Neuronal stem cell (in vitro differentiated cells): Measurements from ENCODE around the gene SCAF4. TPM values are rescaled to one million over a fixed set of nuclear protein-coding genes. Genes with fewer than 3 reads are reported as not detected.

Experiments
- DNase-seq: peaks from one replicate; pipeline ENCODE4 v3.0.0-alpha.2; 2013; ENCODE audit warnings: low spot score
- H2AFZ ChIP-seq: one replicate; pipeline ENCODE4 v1.6.1; 2013; ENCODE audit warnings: mild to moderate bottlenecking, low read length, inconsistent platforms
- H2AK5ac ChIP-seq: 2 replicates; pipeline ENCODE4 v1.6.1; 2013; ENCODE audit warnings: low read depth, mild to moderate bottlenecking, inconsistent platforms, low read length, moderate library complexity, mixed read lengths
- H2BK120ac ChIP-seq: 2 replicates; pipeline ENCODE4 v1.6.1; 2013; ENCODE audit warnings: low read depth, mild to moderate bottlenecking, inconsistent platforms, low read length, moderate library complexity, mixed read lengths
- H2BK12ac ChIP-seq: one replicate; pipeline ENCODE4 v1.6.1; 2013; ENCODE audit warnings: low read length, inconsistent platforms
- H2BK15ac ChIP-seq: 2 replicates; pipeline ENCODE4 v1.6.1; 2013; ENCODE audit warnings: mild to moderate bottlenecking, low read length, inconsistent platforms, mixed read lengths
- H2BK5ac ChIP-seq: one replicate; pipeline ENCODE4 v1.6.1; 2013; ENCODE audit warnings: inconsistent platforms, mild to moderate bottlenecking, low read length, moderate library complexity
- H3K14ac ChIP-seq: one replicate; pipeline ENCODE4 v1.6.1; 2013; ENCODE audit warnings: low read length, inconsistent platforms
- H3K18ac ChIP-seq: 2 replicates; pipeline ENCODE4 v1.6.1; 2013; ENCODE audit warnings: low read length, inconsistent platforms
- H3K23ac ChIP-seq: 2 replicates; pipeline ENCODE4 v1.6.1; 2013; ENCODE audit warnings: low read depth, mild to moderate bottlenecking, mixed read lengths, low read length, inconsistent platforms; ENCODE audit not compliant: poor library complexity
- H3K27ac ChIP-seq: replicated peaks from 3 replicates; pipeline ENCODE4 v1.5.1; 2013; ENCODE audit warnings: low read length, inconsistent platforms
- H3K27me3 ChIP-seq, 3 experiments: 2 replicates each; pipeline ENCODE4 v1.6.1; 2013; ENCODE audit warnings: low read length in 3 of 3, mild to moderate bottlenecking in 2 of 3, inconsistent platforms in 1 of 3, low read depth in 1 of 3, mixed read lengths in 1 of 3, moderate library complexity in 1 of 3; ENCODE audit not compliant: control insufficient read depth in 3 of 3, insufficient read depth in 3 of 3
- H3K36me3 ChIP-seq, 2 donors: replicated peaks in 1 of 2; 2 replicates each; pipeline ENCODE4 v1.6.1; 2013; ENCODE audit warnings: low read length in 2 of 2; ENCODE audit not compliant: control insufficient read depth in 2 of 2, insufficient read depth in 2 of 2
- H3K4ac ChIP-seq: 2 replicates; pipeline ENCODE4 v1.6.1; 2013; ENCODE audit warnings: inconsistent platforms, mild to moderate bottlenecking, low read length, moderate library complexity
- H3K4me1 ChIP-seq, 2 donors: 1 replicate in 1 of 2; 2 replicates in 1 of 2; pipeline ENCODE4 v1.6.1; 2013; ENCODE audit warnings: low read length in 2 of 2, low read depth in 1 of 2; ENCODE audit not compliant: control insufficient read depth in 2 of 2, insufficient read depth in 1 of 2
- H3K4me2 ChIP-seq: one replicate; pipeline ENCODE4 v1.6.1; 2013; ENCODE audit warnings: mild to moderate bottlenecking, low read length, inconsistent platforms; ENCODE audit not compliant: insufficient read depth, poor library complexity, severe bottlenecking
- H3K4me3 ChIP-seq, 2 donors: 2 replicates each; pipeline ENCODE4 v1.5.1; 2013; ENCODE audit warnings: low read length in 2 of 2, mild to moderate bottlenecking in 2 of 2, inconsistent platforms in 1 of 2, moderate library complexity in 1 of 2
- H3K79me1 ChIP-seq: one replicate; pipeline ENCODE4 v1.6.1; 2013; ENCODE audit warnings: low read depth, mild to moderate bottlenecking, inconsistent platforms, low read length, moderate library complexity
- H3K9ac ChIP-seq: one replicate; pipeline ENCODE4 v1.6.1; 2013; ENCODE audit warnings: mild to moderate bottlenecking, low read depth, low read length, inconsistent platforms; ENCODE audit not compliant: poor library complexity
- H3K9me3 ChIP-seq, 2 donors: replicated peaks in 1 of 2; 2 replicates each; pipeline versions ENCODE3 to v1.6.1; 2013; ENCODE audit warnings: low read length in 2 of 2, mild to moderate bottlenecking in 2 of 2, inconsistent platforms in 1 of 2, low read depth in 1 of 2, mixed read lengths in 1 of 2, moderate library complexity in 1 of 2; ENCODE audit not compliant: control insufficient read depth in 2 of 2, insufficient read depth in 1 of 2
- H4K8ac ChIP-seq: one replicate; pipeline ENCODE4 v1.6.1; 2013; ENCODE audit warnings: low read depth, mild to moderate bottlenecking, inconsistent platforms, low read length, moderate library complexity
- H4K91ac ChIP-seq: one replicate; pipeline ENCODE4 v1.6.1; 2013; ENCODE audit warnings: low read length, low read depth, mild to moderate bottlenecking, inconsistent platforms; ENCODE audit not compliant: poor library complexity
- WGBS, 2 donors: extraction: QIAGEN DNeasy Blood & Tissue Kit; methylation state at CpG; one replicate each; pipeline ENCODE4 v1.1.7; 2013; ENCODE audit warnings: missing lambda C conversion rate in 2 of 2, mixed read lengths in 1 of 2; ENCODE audit not compliant: insufficient read length in 2 of 2, insufficient replicate concordance in 1 of 2; ENCODE audit errors: extremely low coverage in 2 of 2; 5-methylcytosine and 5-hydroxymethylcytosine counted together
- polyA plus RNA-seq, 2 experiments: library from polyadenylated mRNA; stranded (reverse); fragments of 200-250 nt; gene quantifications; one replicate each; pipeline ENCODE4 v1.2.3, GENCODE V29; 2013

The SCAF4 gene
- 58.8 TPM for polyA plus RNA-seq (2013, experiment 1 of 2)
- polyA plus RNA-seq (2013, experiment 2 of 2), result 61.9 TPM

GRCh38 chr21:31731857-31732596, at the start of gene SCAF4:
Gene SCAF4 (minus strand): TSS chr21:31732118. CDS start chr21:31731692, 426 bp downstream.
- Histone ChIP-seq H3K36me3 (peaks cover 0 to 23% of the 10 kb centered on the region in 2 donors), H3K14ac (peak within 1 kb of the TSS; percentile 61), H2BK12ac (no peak within 1 kb of the TSS), H2BK15ac (peak within 1 kb of the TSS; percentile 61), H3K9ac (peak within 1 kb of the TSS; percentile 98), H3K4me3 (peak within 1 kb of the TSS; percentile 65 to 100), H4K91ac (peak within 1 kb of the TSS; percentile 38), H2AK5ac (peak within 1 kb of the TSS; percentile 91), H2AFZ (peak within 1 kb of the TSS; percentile 89), H3K4ac (no peak within 1 kb of the TSS), H2BK120ac (no peak within 1 kb of the TSS), H3K4me1 (peaks cover 13 to 20% of the 10 kb centered on the region in 2 donors), H3K79me1 (peaks cover 3% of the 10 kb centered on the region), H4K8ac (no peak within 1 kb of the TSS), H3K9me3 (peaks cover 0 to 3% of the 10 kb centered on the region in 2 donors), H3K23ac (peak within 1 kb of the TSS; percentile 81), H3K18ac (peak within 1 kb of the TSS; percentile 98), H2BK5ac (peak within 1 kb of the TSS; percentile 93), H3K27ac (peak within 1 kb of the TSS; percentile 99), H3K27me3 (no peaks in the 10 kb centered on the region), H3K4me2 (peak within 1 kb of the TSS; percentile 85)
- WGBS, 2 donors, result no CpG with 5 or more reads among the region's 98 CpGs
- peak; percentile 88 for DNase-seq

- H3K27ac ChIP-seq, result no peak overlapping the region
- H2BK120ac ChIP-seq, result no peak overlapping the region
- no peak for DNase-seq
- no peak overlapping the region for H3K14ac ChIP-seq
- H2AFZ ChIP-seq, result no peak overlapping the region
- H4K91ac ChIP-seq, result no peak overlapping the region
- H2AK5ac ChIP-seq, result no peak overlapping the region
- no peaks in the 10 kb centered on the region for H3K36me3 ChIP-seq
- H3K18ac ChIP-seq, result no peak overlapping the region
- no peak overlapping the region for H3K23ac ChIP-seq
- no peak overlapping the region for H2BK5ac ChIP-seq
- H3K4me1 ChIP-seq, result no peaks in the 10 kb centered on the region
- H3K9me3 ChIP-seq, result no peaks in the 10 kb centered on the region
- no CpG with 5 or more reads among the region's 4 CpGs for WGBS, 2 donors
- no peak overlapping the region for H3K9ac ChIP-seq
- H4K8ac ChIP-seq, result no peak overlapping the region
- no peak overlapping the region for H2BK15ac ChIP-seq
- H3K27me3 ChIP-seq, result peaks cover 0 to 4% (median 0%) of the 10 kb centered on the region in 3 experiments
- H3K4me3 ChIP-seq, result no peak overlapping the region
- H3K4me2 ChIP-seq, result no peak overlapping the region
- no peak overlapping the region for H2BK12ac ChIP-seq
- H3K79me1 ChIP-seq, result no peaks in the 10 kb centered on the region
- no peak overlapping the region for H3K4ac ChIP-seq
These were observed 49.0 kb upstream of the SCAF4 start for GRCh38 chr21:31780944-31781343.

GRCh38 chr21:31778546-31778945, 46.6 kb upstream of the SCAF4 start:
- no peak for DNase-seq
- peaks cover 0 to 4% (median 0%) of the 10 kb centered on the region in 3 experiments for H3K27me3 ChIP-seq
- no peak overlapping the region for H3K4me3 ChIP-seq
- no peak overlapping the region for H3K27ac ChIP-seq
- no peak overlapping the region for H3K4me2 ChIP-seq
- H2AK5ac ChIP-seq, result no peak overlapping the region
- no peaks in the 10 kb centered on the region for H3K9me3 ChIP-seq
- no peak overlapping the region for H2AFZ ChIP-seq
- no peak overlapping the region for H2BK5ac ChIP-seq
- H2BK15ac ChIP-seq, result no peak overlapping the region
- peak overlapping the region; percentile 97 for H4K91ac ChIP-seq
- no peaks in the 10 kb centered on the region for H3K4me1 ChIP-seq
- H4K8ac ChIP-seq, result no peak overlapping the region
- H3K36me3 ChIP-seq, result no peaks in the 10 kb centered on the region
- no peaks in the 10 kb centered on the region for H3K79me1 ChIP-seq
- H3K4ac ChIP-seq, result no peak overlapping the region
- H3K9ac ChIP-seq, result no peak overlapping the region
- WGBS, 2 donors, result no CpG with 5 or more reads among the region's 5 CpGs
- H3K14ac ChIP-seq, result no peak overlapping the region
- no peak overlapping the region for H2BK120ac ChIP-seq
- H2BK12ac ChIP-seq, result no peak overlapping the region
- no peak overlapping the region for H3K23ac ChIP-seq
- H3K18ac ChIP-seq, result no peak overlapping the region

GRCh38 chr21:31777857-31778256, 45.9 kb upstream of the SCAF4 start:
- H3K4me2 ChIP-seq, result no peak overlapping the region
- no peak for DNase-seq
- peaks cover 0 to 2% of the 10 kb centered on the region in 2 donors for H3K36me3 ChIP-seq
- H3K18ac ChIP-seq, result no peak overlapping the region
- no peak overlapping the region for H4K91ac ChIP-seq
- H3K27me3 ChIP-seq, result peaks cover 0 to 4% (median 2%) of the 10 kb centered on the region in 3 experiments
- no peak overlapping the region for H3K4ac ChIP-seq
- no peak overlapping the region for H4K8ac ChIP-seq
- H3K4me1 ChIP-seq, result no peaks in the 10 kb centered on the region
- no peak overlapping the region for H2BK120ac ChIP-seq
- H3K14ac ChIP-seq, result no peak overlapping the region
- H3K79me1 ChIP-seq, result no peaks in the 10 kb centered on the region
- no peak overlapping the region for H2AK5ac ChIP-seq
- no peak overlapping the region for H2BK15ac ChIP-seq
- H3K23ac ChIP-seq, result no peak overlapping the region
- H3K4me3 ChIP-seq, result no peak overlapping the region
- H2BK12ac ChIP-seq, result no peak overlapping the region
- no peak overlapping the region for H3K9ac ChIP-seq
- no peak overlapping the region for H3K27ac ChIP-seq
- WGBS, 2 donors, result no CpG with 5 or more reads among the region's 5 CpGs
- no peak overlapping the region for H2BK5ac ChIP-seq
- no peaks in the 10 kb centered on the region for H3K9me3 ChIP-seq
- H2AFZ ChIP-seq, result no peak overlapping the region
